ENCODE data around the gene TMEM89. TPM values are rescaled to one million over a fixed set of nuclear protein-coding genes. Genes with fewer than 3 reads are reported as not detected.

TMEM89 gene, protein sequence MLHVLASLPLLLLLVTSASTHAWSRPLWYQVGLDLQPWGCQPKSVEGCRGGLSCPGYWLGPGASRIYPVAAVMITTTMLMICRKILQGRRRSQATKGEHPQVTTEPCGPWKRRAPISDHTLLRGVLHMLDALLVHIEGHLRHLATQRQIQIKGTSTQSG
- 0.31 TPM in 1 of 2 replicates, not detected in the other for total RNA-seq (2016; rRNA removed; fragmentation: Illumina TruSeq; extraction: Trizol)
- not detected in 2 replicates for total RNA-seq (2016; cell fraction: cytosol; rRNA removed; fragmentation: Illumina TruSeq; extraction: Trizol; ENCODE audit: low read depth)
- total RNA-seq (2016; cell fraction: insoluble cytoplasmic fraction; rRNA removed; fragmentation: Illumina TruSeq; extraction: Trizol): 0.32 TPM in 1 of 2 replicates, not detected in the other
- not detected in 2 replicates for total RNA-seq (2016; cell fraction: membrane; rRNA removed; fragmentation: Illumina TruSeq; extraction: Trizol)
- not detected in 2 replicates for total RNA-seq (2016; cell fraction: nucleus; rRNA removed; fragmentation: Illumina TruSeq; extraction: Trizol)
- 0.30 and 0.59 TPM in 2 replicates for polyA plus RNA-seq (2011; rRNA removed)
- not detected in 2 replicates for polyA plus RNA-seq (2011; cell fraction: cytosol; rRNA removed)
- 2.5 and 4.9 TPM in 2 replicates for polyA plus RNA-seq (2011; cell fraction: nucleus; rRNA removed)
- 0.25 and 0.27 TPM in 2 replicates for polyA plus RNA-seq (2012)
- not detected in 2 replicates for polyA plus RNA-seq (2016; cell fraction: cytosol; fragmentation: Illumina TruSeq; extraction: Trizol; ENCODE audit: low read depth)
- polyA plus RNA-seq (2016; cell fraction: insoluble cytoplasmic fraction; fragmentation: Illumina TruSeq; extraction: Trizol; ENCODE audit: low read depth): not detected in 2 replicates
- polyA plus RNA-seq (2016; cell fraction: membrane; fragmentation: Illumina TruSeq; extraction: Trizol; ENCODE audit: low read depth): not detected in 2 replicates
- polyA plus RNA-seq (2016; cell fraction: nucleus; fragmentation: Illumina TruSeq; extraction: Trizol; ENCODE audit: insufficient read depth, low read depth): not detected in 2 replicates
- 0.68 TPM in 1 of 2 replicates, not detected in the other for polyA minus RNA-seq (2011; rRNA and poly(A)+ RNA removed; ENCODE audit: low replicate concordance)
- not detected in 2 replicates for polyA minus RNA-seq (2011; cell fraction: cytosol; rRNA and poly(A)+ RNA removed)
- polyA minus RNA-seq (2011; cell fraction: nucleus; rRNA and poly(A)+ RNA removed): 1.1 and 2.4 TPM in 2 replicates
- percentile 36 among the genes with signal in this experiment for Bru-seq, nascent RNA
- BruChase-seq, experiment 1, labeled RNA remaining after a 6-hour chase: percentile 38 among the genes with signal in this experiment
- BruChase-seq, experiment 2, labeled RNA remaining after a 2-hour chase: percentile 36 among the genes with signal in this experiment
- long read RNA-seq, experiment 1: 0 reads
- long read RNA-seq, experiment 2, partial matches to known transcripts: 0 of 1 reads
- long read RNA-seq, experiment 2, other reads (novel, unspliced or antisense): 0 of 1 reads

DNA sequence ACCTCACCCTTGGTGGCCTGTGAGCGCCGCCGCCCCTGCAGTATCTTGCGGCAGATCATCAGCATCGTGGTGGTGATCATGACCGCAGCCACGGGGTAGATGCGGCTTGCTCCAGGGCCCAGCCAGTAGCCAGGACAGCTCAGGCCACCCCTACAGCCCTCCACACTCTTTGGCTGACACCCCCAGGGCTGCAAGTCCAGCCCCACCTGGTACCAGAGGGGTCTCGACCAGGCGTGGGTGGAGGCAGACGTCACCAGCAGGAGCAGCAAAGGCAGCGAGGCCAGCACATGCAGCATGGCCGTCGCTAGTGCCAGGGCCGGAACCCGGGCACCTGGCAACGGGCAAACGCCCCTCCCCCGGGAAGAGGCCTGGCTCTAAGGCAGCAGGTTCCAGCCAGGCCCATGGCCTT is at the start of gene TMEM89:
TMEM89 (minus strand) TSS at position 309 of the 409 bp plus-strand sequence; CDS start at position 296, 13 bp downstream.
- H3K9me3 ChIP-seq (ENCODE audit: low read length): peaks cover 11% of the 10 kb centered on the region
- no peaks in the 10 kb centered on the region for H3K79me2 ChIP-seq (ENCODE audit: insufficient read depth, low read length)
- peaks cover 95% of the 10 kb centered on the region for H3K4me1 ChIP-seq (ENCODE audit: insufficient read depth, low read length)
- ATAC-seq (no peak), DNase-seq (ENCODE audit: low spot score) (no peak), FAIRE-seq (no peak)
- intact Hi-C loops (cut with micrococcal nuclease; ENCODE audit: unreplicated experiment): loop anchor here (5.0 kb wide), 1 partner anchor 64 kb away; the partner anchor contains the start of gene PFKFB4
- ChIA-PET CTCF (ENCODE audit: low intra/inter-chr PET ratio, low total read pairs) (no interaction called here), POLR2A (interaction anchor here (4.0 to 7.5 kb wide), 2 partner anchors 13 to 41 kb away, joined by 33 to 140 read pairs; partner anchors contain the start of genes CELSR3 and SLC26A6)
- H3K4me2 ChIP-seq (ENCODE audit: low read depth, low read length): no peak within 1 kb of the TSS
- no peak within 1 kb of the TSS for H2AFZ ChIP-seq (ENCODE audit: low read length)
- in situ Hi-C loops (cut with HindIII; ENCODE audit: extremely low pct_ligation_motif_present, low pct_unique_long_range_greater_than_20kb): no loop called here
- no peak within 1 kb of the TSS for H3K4me3 ChIP-seq (replicated peaks in 1 of 3; ENCODE audit: insufficient read depth in 1 of 3, low read depth in 2 of 3, low read length in 3 of 3)
- H3K9ac ChIP-seq (ENCODE audit: insufficient read depth, low read depth, low read length): no peak within 1 kb of the TSS
- H4K20me1 ChIP-seq (ENCODE audit: insufficient read depth, low read length): no peaks in the 10 kb centered on the region
- BruUV-seq (replicated peaks): no TSS peak
- peak within 1 kb of the TSS; percentile 97 for H3K27ac ChIP-seq (ENCODE audit: extremely low read length, insufficient read depth, low read length)
- H3K27me3 ChIP-seq (ENCODE audit: control insufficient read depth in 1 of 2, insufficient read depth in 2 of 2, low read length in 2 of 2): no peaks in the 10 kb centered on the region
- H3K36me3 ChIP-seq (replicated peaks in 1 of 2; ENCODE audit: control insufficient read depth in 1 of 2, insufficient read depth in 2 of 2, low read length in 2 of 2): peaks cover 0 to 15% of the 10 kb centered on the region in 2 experiments; a peak in 4 of 5 replicates
- 94% methylated on average over 13 of the region's 19 CpGs for WGBS (ENCODE audit: low lambda C conversion rate)
- TF ChIP-seq ARNTL (CRISPR knock-in tag; IDR thresholded peaks at IDR 0.05): no peak
- TF ChIP-seq ZSCAN29 (CRISPR knock-in tag; conservative IDR thresholded peaks at IDR 0.05): no peak
- TF ChIP-seq RAD21 (CRISPR knock-in tag; IDR thresholded peaks at IDR 0.05): no peak
- TF ChIP-seq HMG20B (CRISPR knock-in tag; conservative IDR thresholded peaks at IDR 0.05): no peak
- no peak for TF ChIP-seq CCAR2 (optimal IDR thresholded peaks at IDR 0.05; ENCODE audit: low read depth, low read length)
- TF ChIP-seq ZNF143 (CRISPR knock-in tag; IDR thresholded peaks at IDR 0.05): no peak
- TF ChIP-seq, protein P1, sequence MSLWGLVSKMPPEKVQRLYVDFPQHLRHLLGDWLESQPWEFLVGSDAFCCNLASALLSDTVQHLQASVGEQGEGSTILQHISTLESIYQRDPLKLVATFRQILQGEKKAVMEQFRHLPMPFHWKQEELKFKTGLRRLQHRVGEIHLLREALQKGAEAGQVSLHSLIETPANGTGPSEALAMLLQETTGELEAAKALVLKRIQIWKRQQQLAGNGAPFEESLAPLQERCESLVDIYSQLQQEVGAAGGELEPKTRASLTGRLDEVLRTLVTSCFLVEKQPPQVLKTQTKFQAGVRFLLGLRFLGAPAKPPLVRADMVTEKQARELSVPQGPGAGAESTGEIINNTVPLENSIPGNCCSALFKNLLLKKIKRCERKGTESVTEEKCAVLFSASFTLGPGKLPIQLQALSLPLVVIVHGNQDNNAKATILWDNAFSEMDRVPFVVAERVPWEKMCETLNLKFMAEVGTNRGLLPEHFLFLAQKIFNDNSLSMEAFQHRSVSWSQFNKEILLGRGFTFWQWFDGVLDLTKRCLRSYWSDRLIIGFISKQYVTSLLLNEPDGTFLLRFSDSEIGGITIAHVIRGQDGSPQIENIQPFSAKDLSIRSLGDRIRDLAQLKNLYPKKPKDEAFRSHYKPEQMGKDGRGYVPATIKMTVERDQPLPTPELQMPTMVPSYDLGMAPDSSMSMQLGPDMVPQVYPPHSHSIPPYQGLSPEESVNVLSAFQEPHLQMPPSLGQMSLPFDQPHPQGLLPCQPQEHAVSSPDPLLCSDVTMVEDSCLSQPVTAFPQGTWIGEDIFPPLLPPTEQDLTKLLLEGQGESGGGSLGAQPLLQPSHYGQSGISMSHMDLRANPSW (CRISPR knock-in tag; IDR thresholded peaks at IDR 0.05; ENCODE audit: borderline replicate concordance): no peak
- no peak for TF ChIP-seq SP1 (IDR thresholded peaks at IDR 0.05)
- no peak for TF ChIP-seq SP1 (CRISPR knock-in tag; IDR thresholded peaks at IDR 0.05)
- TF ChIP-seq, protein P2, sequence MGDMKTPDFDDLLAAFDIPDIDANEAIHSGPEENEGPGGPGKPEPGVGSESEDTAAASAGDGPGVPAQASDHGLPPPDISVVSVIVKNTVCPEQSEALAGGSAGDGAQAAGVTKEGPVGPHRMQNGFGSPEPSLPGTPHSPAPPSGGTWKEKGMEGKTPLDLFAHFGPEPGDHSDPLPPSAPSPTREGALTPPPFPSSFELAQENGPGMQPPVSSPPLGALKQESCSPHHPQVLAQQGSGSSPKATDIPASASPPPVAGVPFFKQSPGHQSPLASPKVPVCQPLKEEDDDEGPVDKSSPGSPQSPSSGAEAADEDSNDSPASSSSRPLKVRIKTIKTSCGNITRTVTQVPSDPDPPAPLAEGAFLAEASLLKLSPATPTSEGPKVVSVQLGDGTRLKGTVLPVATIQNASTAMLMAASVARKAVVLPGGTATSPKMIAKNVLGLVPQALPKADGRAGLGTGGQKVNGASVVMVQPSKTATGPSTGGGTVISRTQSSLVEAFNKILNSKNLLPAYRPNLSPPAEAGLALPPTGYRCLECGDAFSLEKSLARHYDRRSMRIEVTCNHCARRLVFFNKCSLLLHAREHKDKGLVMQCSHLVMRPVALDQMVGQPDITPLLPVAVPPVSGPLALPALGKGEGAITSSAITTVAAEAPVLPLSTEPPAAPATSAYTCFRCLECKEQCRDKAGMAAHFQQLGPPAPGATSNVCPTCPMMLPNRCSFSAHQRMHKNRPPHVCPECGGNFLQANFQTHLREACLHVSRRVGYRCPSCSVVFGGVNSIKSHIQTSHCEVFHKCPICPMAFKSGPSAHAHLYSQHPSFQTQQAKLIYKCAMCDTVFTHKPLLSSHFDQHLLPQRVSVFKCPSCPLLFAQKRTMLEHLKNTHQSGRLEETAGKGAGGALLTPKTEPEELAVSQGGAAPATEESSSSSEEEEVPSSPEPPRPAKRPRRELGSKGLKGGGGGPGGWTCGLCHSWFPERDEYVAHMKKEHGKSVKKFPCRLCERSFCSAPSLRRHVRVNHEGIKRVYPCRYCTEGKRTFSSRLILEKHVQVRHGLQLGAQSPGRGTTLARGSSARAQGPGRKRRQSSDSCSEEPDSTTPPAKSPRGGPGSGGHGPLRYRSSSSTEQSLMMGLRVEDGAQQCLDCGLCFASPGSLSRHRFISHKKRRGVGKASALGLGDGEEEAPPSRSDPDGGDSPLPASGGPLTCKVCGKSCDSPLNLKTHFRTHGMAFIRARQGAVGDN (CRISPR knock-in tag; IDR thresholded peaks at IDR 0.05): peak; percentile 45
- no peak for TF ChIP-seq ZNF337 (CRISPR knock-in tag; IDR thresholded peaks at IDR 0.05; ENCODE audit: borderline replicate concordance, low read depth)
